Stimulated activated CD4-positive, alpha-beta T cell treated with anti-CD3 and anti-CD28 coated beads, TNF-alpha, amount 100 ng/mL, for 4 hours (primary cell): ENCODE data around the gene KRT17.
"Not testable (repeated sequence)": the region's sequence is repeated elsewhere in the genome, so short reads cannot be mapped to it uniquely, and the experiment has no call there.

ENCODE experiments used
- DNase-seq, 3 experiments: peaks; one replicate each; pipeline ENCODE4 v3.0.0-alpha.2; 2020; ENCODE audit warnings: low read depth in 3 of 3

Gene KRT17

DNA sequence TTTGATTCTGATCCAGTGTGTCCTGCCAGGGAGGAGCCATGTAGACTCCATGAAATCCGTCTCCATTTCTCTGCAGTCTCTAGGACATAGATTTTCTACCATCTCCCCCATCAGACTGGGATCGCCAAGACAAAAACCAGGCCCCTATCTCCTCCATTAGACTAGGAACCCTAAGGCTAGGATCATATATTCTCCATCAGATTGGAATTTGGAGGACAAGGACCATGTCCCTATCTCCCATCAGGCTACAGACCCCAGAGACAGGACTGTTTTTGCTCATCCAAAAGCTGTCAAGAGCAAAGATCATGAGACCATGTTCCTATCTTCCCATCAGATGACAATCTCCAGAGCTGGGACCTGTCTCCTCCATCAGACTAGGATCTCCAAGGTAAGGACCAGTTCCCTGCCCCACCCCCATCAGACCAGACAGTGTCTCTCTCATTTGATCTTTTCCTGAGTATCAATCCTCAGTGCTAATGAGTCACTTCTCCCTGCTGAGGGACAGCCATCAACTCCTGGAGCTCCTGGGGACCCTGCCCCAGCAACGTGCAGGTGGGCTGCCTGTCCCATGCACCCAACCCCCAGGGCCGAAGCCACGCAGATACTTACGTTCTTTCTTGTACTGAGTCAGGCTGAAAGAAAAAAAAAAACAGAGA is 4.3 kb downstream of the KRT17 start:
- not testable (repeated sequence) for DNase-seq

DNA sequence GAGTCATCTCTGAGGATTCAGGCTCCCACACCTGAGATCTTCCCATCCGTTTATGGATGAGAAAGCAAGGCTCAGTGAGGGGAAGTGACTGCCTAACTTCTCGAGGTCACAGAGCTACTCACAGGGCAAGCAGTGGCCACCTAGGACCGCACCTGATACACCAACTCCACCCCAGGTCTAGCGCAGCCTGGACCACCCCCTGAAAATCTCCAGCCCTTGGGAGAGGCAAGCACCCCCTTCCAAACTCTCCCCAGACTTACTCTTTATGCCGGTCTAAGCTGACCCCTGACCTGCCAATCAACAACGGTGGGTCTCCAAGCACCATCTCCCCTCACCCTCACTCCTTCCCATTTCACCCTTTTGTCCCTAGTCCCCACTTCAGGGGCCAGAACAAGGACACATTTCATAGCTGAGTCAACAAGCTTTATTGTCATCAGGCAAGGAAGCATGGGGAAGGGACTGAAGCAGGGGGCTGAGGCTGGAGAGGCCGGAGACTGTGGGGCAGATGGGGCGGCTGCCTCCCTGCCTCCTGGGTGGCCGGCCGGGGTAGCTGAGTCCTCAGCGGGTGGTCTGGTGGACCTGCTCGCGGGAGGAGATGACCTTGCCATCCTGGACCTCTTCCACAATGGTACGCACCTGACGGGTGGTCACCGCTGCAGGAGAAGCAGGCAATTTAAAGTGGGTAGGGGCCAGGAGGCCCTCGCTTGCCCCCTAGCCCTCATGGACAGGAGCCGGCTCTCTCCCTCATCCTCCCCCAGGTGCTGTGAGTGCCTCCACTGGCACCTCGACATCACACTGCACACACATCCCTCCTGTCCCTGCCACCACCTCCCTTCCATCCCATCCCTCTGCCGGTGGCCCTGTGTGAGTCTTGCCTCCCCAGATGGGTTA is 5.1 kb downstream of the KRT17 start:
- no peak for DNase-seq

DNA sequence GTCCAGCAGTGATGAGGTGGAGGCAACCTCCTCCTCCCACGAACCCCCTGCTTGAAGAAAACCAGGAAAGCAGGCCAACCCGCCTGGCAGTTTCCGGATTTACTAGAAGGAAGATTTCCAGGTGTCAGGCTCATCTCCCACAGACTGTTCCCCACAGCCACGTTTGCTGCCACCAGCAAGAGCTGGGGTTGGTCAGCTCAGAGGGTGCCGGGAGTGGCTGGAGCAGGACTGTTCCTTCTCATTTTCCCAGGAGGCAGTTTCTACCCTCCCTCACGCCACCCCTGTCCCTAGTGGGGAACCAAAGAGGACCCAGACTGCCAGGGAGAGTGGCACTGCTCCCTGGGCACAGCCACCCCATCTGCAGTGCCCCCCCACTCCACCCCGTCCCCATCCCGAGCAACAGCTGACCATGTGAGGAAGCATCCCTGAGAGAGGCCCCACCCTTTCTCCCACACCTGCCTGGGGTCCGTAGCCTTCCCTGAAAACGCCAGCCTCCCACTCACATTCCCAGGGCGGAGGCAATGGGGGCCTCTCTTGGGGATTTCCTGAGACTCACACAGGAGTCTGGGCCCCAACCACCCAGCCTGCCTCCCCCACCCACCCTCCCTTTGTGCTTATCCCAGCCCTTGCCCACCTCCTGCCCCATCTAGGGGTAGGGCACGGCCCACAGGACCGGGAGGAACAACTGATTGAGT is 5.9 kb downstream of the KRT17 start:
- DNase-seq = no peak

DNA sequence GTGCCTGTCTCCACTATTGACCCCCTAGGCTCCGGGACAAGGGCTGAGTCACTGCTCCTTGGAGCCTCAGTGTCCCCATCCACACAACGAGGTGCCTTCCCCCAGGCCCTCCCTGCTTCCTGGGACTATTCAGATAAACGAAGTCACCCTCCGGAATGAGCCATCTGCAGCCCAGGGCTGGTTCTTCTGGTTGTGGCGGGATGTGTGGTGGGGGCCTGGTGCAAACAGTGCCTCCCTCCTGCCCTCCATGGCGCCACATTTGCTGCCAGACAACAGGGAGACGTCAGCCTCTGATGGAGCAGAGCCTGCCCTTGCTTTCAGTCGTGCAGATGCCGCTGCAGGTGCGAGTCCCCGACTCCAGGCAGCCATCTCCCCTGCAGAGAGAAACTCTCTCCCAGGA is 6.7 kb downstream of the KRT17 start:
- DNase-seq = no peak

DNA sequence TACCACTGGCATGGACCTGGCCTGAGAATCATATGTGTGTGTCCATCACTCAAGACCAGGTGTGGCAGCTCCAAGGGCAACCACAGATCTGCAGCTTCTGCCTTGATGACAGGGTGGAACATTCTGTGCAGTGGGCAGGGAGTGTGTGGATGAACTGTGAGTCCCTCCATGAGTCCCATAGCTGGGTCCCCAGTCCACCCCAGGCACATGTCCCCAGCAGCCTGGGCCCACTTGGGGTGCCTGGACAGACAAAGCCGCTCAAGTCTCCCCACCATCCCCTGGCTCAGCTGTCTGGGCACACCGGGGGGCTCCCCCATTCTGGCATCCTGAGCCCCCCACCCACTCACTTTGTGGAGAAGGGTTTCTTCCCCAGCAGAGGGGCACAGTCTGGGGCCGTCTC is 7.2 kb downstream of the KRT17 start:
- DNase-seq = no peak

DNA sequence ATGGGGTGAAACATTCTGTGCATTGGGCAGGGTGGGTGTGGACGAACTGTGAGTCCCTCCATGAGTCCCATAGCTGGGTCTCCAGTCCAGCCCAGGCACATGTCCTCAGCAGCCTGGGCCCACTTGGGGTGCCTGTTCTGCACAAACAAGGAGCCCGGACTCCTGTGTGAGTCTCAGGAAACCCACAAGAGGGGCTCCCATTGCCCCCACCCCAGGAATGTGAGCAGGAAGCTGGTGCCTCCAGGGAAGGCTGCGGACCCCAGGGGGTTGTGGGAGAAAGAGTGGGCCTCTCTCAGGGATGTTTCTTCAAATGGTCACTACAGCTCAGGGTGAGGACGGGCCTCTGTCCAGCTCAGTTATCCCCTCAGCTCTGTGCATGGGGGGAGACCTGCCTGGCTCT is 7.9 kb downstream of the KRT17 start:
- not testable (repeated sequence) for DNase-seq

DNA sequence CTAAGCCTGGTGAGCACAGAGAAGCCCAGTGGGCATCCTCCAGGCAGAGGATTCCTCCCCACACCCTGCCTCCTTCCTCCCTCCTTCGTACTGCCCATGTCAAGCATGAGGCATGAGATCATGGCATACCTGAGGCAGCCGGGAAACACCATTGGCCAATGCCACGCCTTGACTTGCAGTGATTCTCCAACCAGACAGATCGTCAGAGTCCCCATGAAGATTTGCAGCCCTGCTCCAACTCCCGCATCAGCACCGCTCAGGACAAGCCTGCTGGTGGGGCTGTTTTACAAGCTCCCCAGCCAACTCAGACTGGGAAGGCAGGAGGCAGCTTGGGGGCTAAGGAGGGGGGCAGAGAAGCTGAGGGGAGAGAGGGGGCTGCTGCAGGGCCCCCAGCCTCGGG is 8.9 kb downstream of the KRT17 start:
- no peak for DNase-seq

DNA sequence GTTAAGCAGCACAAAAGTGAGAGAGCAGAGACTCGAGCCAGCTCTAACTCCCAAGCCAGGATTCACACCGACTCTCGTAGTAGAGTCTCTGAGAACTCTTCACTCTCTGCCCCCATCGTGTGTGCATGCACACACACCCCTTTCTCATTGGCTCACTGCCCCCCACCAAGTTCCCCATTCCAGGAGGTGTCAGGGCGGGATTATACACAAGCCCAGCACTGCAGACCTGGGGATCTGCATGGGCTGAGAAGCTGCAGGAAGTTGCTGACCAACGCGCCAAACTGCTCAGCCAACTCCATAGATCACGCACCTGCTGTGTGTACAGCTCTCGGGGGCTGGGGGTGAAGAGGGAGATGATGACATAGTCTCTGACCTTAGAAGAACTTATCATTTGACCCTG is 9.6 kb downstream of the KRT17 start:
- DNase-seq = not testable (repeated sequence)

DNA sequence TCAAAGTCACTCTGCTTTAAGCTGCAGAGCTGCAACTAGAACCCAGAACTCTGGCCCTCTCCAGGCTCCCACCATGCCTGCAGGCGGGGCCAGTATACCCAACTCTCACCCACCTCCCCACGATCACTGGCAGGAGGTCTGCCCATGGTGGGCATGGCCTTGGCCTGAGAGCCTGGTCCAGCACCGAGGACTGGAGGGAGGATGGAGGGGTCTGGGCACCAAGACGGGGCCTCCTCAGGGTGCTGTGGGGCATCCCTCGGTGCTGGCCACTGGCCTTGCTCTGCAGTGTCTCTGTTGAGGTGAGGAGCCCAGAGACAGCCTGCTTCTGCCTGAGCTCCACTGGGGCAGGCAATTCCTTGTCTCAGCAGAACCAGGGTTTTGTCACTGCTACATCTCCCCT is 10.3 kb downstream of the KRT17 start:
- no peak for DNase-seq

DNA sequence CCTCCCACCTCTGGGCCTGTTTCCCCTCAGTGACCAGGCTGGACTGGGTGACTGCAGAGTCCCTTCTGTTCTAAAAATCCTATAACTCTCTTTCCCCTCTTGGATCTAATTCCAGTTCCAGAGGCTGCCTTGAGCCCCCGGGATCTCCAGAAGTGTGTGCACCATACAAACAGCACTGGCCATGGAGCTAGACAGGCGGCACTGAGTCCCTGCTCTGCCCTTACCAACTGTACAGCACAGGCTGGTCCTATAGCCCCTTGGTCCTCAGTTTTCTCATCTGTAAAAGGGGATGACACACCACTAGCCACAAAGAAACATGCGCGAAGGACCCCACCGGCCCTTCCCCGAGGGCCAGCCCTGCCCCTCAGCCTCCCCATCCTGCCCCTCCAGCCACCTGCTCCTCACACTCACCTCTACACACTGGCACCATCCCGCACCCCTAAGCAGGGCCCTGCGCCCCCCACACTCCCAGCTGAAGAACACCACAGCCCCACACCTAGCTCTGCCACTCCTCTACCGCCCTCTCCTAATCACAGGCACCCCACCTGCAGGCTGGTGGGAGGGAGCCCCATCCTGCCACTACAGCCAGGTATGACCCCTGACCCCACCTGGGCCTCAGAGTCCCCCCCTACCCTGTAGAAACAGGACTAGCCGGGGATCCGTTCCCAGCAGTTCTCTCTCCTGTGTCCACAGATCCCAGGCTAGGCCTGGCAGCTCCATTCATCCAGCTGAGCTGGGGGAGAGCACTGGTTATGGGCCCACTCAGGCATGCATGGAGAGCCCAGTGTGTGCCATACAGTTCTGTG is 10.9 kb downstream of the KRT17 start:
- DNase-seq = no peak

DNA sequence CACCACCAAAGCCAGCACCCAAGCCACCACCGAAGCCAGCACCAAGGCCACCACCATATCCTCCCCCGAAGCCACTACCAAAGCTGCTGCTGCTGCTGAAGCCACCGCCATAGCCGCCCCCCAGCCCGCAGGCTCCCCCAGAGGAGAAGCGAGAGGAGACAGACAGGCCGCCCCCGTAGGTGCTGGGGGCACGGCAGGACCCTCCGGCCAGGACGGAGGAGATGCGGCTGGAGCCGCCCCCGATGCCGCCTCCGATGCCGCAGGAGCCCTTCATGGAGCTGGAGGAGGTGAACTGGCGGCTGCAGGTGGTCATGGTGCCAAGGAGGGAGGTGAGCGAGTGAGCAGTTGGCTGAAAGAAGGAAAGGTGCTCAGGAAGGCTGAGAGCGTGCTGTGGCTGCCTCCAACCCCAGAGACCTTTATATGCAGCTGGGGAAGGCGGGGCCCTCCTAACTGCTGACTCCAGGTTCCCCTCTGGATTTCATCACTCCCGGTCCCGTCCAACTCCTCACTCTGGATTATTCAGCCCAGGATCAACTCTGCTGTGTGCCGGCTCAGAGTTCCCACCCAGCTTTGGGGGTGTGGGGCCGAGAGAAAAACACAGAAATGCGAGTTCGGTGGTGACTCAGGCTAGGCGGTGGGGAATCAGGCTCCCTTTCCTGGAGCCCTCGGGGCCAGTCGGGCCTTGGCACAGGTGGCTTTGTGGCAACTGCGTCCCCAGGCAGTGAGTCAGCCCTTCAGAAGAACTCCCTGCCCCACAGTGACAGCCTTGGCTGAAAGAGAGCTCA is 11.8 kb downstream of the KRT17 start, which contains the start of gene KRT16:
Gene KRT16 (minus strand): TSS at position 392 of the 785 bp plus-strand sequence. CDS start 79 bp downstream, at position 313.
- DNase-seq = not testable (repeated sequence)

DNA sequence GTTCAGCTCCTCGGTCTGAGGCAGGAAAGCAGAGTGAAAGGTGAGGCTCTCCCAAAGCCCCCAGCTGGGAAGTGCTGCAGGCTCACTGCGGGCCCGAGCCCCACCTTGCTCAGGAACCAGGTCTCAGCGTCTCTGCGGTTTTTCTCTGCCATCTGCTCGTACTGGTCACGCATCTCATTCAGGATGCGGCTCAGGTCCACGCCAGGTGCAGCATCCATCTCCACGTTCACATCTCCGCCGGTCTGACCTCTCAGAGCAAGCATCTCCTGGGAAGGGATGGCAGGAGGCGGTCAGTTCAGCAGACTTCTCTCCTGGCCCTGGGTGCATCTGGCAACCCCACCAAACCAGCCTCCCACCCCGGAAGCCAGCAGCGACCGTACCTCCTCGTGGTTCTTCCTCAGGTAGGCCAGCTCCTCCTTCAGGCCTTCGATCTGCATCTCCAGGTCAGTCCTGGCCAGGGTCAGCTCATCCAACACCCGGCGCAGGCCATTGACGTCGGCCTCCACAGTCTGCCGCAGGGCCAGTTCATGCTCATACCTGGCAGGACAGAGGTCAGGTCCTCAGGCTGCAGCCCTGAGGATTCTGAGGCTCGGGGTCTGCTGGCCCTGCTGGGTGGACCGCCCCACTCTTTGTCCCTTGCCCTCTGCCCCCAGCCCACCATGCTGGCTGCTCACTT is 13.3 kb downstream of the KRT17 start:
- no peak for DNase-seq

DNA sequence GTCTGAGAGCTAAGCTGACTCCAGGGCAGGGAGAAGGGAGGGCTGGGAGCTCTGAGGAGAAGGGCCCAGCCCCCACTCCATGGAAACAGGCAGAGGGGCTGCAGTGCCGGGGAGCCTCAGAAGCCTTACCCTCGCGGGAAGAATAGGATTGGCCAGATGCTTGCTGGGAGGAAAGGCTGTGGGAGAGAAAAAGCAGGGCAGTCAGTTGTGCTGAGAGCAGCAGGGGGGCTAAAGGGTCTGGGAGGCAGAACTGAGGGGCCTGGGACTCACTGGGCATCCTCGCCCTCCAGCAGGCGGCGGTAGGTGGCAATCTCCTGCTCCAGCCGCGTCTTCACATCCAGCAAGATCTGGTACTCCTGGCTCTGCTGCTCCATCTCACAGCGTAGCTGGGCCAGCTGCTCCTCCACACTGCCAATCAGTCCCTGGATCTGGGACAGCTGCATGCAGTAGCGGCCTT is 14.3 kb downstream of the KRT17 start:
- DNase-seq = not testable (repeated sequence)

DNA sequence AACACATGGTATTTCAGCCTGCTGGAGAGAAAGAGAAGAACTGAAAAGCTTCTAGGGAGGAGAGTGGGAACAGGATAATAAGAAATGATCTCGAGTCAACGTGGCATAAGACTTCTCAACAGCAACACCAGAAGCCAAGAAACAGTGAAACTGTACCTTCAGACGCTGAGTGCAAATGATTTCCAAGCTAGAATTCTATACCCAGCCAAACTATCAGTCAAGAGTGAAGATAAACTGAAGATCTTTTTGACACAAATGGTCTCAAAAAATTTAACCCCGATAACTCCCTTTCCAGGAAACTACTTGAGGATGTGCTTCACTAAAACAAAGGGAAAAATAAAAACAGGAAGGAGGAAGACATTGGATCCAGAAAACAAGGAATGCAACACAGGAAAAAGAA is 17.4 kb downstream of the KRT17 start:
- not testable (repeated sequence) for DNase-seq

DNA sequence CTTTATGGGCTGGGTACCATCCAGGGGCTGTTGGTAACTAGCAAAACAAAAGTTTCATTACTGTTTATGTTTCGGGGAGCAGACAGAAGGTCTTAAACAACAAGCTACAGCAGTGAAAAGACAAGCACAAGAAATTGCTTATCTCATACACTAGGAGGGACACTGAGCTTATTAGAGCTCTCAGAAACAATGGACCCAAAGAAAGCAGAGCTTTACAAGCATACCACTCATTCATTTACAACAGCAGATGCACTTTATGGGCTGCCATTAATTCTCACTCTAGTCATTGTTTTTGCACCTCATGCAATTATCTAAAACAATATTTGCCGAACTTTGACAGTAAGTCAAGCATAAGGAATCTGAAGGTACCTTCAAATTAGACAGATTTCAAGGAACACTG is 21.9 kb downstream of the KRT17 start:
- no peak for DNase-seq

DNA sequence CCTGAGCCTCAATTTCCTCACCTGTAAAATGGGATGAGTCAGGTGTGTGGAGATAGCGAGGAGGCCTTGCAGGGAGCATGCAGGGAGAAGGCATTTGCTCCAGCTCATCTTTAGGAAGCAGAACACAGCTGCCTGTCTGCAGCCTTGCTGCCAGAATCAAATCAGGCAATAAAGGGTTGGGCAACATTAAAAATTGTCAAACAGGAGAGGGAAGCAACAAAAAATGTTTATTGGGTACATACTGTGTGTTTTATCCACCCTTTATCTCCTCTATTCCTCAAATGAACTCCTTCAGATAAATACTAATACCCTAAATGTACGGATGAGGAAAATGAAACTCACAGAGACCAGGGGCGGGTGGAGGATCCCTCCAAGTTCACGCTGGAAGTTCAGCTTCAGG is 24.1 kb downstream of the KRT17 start:
- no peak for DNase-seq

DNA sequence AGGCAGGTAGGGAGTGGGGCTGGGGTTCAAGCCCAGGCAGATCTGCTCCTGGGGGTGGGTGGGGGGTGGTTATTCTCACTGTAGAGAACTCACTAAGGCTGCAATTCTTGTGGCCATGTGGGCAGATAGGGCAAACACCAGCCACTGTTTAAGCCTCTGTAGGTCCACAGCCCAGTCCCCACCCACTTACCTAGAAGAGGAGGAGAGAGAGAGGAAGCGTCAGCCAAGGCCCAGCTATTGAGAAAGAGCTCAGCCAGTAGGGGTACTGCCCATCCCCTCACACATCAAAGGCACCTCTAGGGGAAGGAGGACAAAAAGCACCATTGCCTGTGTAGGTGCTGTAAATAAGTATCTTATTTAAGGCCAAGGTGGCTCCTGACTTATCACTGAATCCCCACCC is 24.7 kb downstream of the KRT17 start:
- no peak for DNase-seq

DNA sequence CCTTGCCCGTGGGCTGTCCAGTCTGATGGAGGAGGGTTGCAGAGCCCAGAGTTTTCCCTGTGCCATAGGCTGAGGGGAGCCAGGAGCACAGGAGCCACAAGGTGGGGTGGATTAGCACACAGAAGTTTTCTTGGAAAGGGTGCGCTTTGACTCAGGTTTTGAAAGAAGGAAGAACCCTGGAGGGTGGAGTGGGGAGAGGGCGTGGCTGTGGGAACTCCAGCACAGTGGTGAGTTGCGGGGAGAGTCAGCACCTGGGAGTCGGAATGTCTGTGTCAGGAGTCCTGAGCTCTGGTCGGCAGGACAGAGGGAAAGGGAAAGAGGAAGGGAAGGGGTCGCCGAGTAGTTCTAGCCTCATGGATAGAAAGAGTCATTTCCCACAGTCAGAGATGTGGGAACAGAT is 28.8 kb downstream of the KRT17 start:
- DNase-seq = no peak

DNA sequence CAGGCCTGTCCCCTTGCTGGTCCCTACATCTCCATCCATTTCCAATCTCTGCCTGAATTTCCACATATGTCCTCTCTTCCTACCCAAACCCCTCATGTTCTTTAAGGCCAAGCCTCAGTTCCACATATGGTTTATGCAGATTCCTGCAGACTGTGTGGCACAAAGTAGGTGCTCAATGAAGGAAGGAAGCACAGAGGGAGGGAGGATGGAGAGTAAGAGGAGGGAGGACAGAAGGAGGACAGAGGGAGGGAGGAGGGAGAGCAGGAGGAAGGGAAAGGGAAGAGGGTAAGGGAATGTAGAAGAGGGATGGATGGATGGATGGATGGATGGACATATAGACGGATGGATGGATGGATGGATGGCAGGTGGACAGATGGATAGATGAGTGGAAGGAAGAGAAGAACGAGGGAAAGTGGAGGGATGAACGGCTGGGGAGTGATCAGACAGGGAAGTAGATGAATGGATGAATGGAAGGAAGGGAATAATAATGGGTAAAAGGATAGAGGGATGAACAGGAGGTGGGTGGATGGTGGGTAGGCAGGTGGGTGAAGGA is 29.9 kb downstream of the KRT17 start:
- no peak for DNase-seq
